ENCODE data around the gene GATAD2A.
"Not testable (repeated sequence)": the region's sequence is repeated elsewhere in the genome, so short reads cannot be mapped to it uniquely, and the experiment has no call there.

GATAD2A gene

GRCh38 chr19:19460761-19461265 lies 55.3 kb downstream of the GATAD2A start:
- peak overlapping the region; percentile 75 to 89 for H3K4me3 Mint-ChIP-seq
- no peaks in the 10 kb centered on the region for H3K27me3 Mint-ChIP-seq
- H3K9me3 Mint-ChIP-seq: peaks cover 0 to under 1% of the 10 kb centered on the region in 2 donors
- ATAC-seq: peak; percentile 82
- peaks cover 96% of the 10 kb centered on the region for H3K4me1 Mint-ChIP-seq
- peak; percentile 57 to 65 for DNase-seq
- peak overlapping the region; percentile 90 to 97 for H3K27ac Mint-ChIP-seq

GRCh38 chr19:19461306-19461670 lies 55.8 kb downstream of the GATAD2A start:
- ATAC-seq (no peak), DNase-seq (no peak)
- peak overlapping the region; percentile 90 to 97 for H3K27ac Mint-ChIP-seq
- H3K27me3 Mint-ChIP-seq: no peaks in the 10 kb centered on the region
- H3K4me3 Mint-ChIP-seq: peak overlapping the region; percentile 75 to 89
- H3K9me3 Mint-ChIP-seq: peaks cover 3 to 5% of the 10 kb centered on the region in 2 donors
- H3K4me1 Mint-ChIP-seq: peaks cover 96% of the 10 kb centered on the region

DNA sequence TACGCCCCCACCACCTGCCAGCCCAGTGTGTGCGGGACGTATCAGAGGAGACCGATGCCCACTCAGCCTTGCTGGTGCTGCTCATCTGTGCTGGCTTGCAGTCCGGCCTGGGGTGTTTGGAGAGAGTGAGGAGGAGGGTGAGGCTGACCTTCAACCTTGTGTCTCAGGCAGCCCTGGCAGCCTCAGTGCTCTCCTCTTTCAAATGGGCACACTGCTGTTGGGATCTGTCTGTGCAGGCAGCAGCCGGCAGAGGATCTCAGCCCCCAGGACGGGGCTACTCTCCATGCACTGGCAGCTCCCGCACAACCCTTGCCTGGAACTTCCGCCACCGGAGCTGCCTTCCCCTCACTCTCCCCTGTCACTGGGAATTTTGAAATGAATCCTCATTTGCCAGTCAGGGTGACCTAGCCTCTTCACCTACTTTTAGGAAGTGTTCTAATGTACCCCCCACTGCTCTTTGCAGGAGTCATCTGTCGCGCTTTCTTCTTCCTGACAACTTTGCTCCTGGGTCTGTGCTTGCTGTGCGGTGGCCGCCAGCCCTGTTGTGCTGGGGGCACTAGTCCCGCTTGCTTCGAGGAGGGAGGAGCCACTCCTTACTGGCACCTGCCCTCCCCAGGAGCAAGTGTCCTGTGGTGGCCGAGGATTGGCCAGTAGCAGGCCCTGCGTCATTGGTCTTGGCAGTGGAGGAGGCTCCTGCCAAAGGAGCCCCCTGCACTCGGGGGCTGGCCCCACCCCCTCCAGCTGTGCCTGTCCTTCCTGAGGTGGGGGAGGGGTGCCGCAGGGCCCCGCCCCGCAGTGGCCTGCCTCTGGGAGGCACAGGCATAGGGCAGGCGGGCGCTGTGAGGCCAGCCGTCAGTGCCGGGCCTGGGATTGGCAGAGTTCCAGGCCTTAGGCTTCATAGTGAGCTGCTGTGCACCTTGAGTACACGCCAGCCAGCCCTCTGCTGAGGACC lies 56.5 kb downstream of the GATAD2A start:
- Mint-ChIP-seq H3K4me3 (peak overlapping the region; percentile 75 to 89), H3K9me3 (peaks cover 6 to 12% of the 10 kb centered on the region in 2 donors), H3K27me3 (no peaks in the 10 kb centered on the region), H3K4me1 (peaks cover 93% of the 10 kb centered on the region), H3K27ac (peak overlapping the region; percentile 90 to 97)
- DNase-seq: peak in 1 of 2 donors; percentile 29
- no peak for ATAC-seq

DNA sequence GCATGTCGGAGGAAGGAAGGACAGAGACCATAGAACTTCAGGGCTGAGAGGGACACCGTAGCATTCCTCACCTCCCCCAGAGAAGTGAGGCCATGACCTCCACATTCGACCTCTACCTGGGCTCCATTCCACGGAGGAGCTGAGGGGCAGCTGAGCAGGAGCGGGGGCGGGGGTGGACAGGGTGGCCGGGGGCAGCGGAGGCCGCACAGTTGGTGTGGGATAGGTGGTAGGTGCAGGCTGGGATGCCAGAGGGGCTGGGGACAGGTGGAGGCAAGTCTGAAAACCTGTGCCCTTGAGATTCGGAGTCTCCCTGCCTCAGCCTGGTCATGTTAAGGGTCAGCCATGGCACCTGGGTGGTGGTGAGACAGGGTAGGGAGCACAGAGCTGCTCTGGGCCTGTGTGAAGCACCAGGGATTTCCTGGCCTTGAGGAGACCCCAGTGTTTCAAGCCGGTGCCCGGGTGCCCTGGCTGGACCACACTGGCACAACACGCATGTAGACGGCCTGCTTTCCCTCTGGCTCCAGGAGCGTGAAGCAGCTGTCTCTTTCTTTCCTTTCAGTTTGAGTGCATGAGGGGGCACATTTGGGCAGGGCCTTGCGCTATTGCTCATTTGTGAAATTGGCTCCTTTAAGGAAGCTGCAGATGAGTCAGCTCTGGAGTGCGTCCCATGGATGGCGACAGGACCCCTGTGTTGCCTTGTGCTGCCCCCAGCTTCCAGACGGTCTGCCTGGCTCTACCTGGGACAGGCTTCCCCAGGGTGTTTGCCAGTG lies 58.1 kb downstream of the GATAD2A start:
- no peak overlapping the region for H3K4me3 Mint-ChIP-seq
- H3K4me1 Mint-ChIP-seq: peaks cover 77% of the 10 kb centered on the region
- peak overlapping the region; percentile 76 to 97 for H3K27ac Mint-ChIP-seq
- no peak for DNase-seq
- H3K9me3 Mint-ChIP-seq: peaks cover 16 to 27% of the 10 kb centered on the region in 2 donors
- H3K27me3 Mint-ChIP-seq: no peaks in the 10 kb centered on the region
- ATAC-seq: no peak

GRCh38 chr19:19464339-19465098 lies 59.0 kb downstream of the GATAD2A start:
- Mint-ChIP-seq H3K27me3 (no peaks in the 10 kb centered on the region), H3K9me3 (peaks cover 19 to 32% of the 10 kb centered on the region in 2 donors), H3K4me3 (no peak overlapping the region), H3K27ac (peak overlapping the region in 1 of 2 donors; percentile 96), H3K4me1 (peaks cover 67% of the 10 kb centered on the region)
- no peak for ATAC-seq
- DNase-seq: no peak

DNA sequence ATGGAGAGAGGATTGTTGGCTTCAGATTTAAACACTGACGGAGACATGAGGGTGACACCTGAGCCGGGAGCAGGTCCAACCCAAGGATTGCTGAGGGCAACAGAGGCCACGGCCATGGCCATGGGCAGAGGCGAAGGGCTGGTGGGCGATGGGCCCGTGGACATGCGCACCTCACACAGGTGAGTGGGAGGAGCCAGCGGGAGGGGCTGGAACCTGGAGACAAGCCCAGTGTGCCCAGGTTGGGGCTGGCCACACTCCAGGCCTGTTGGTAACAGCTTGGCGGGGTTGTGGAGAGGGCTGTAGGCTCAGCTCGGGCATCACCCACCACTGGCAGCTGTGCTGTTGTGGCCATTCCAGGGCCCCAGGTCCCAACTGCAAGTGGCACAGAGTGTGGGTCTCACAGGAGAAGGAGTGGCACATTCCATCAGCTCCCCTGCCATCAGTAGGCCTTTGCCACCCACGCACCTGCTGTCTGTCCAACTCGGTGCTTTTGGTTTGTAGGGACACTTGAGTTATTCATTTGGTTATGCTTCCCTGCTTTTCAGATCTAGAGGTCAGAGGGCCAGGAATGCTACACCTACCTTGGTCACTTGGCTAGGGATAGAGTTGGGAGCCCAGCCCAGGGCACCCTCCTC lies 60.1 kb downstream of the GATAD2A start:
- DNase-seq (no peak), ATAC-seq (no peak)
- H3K9me3 Mint-ChIP-seq: peaks cover 19 to 32% of the 10 kb centered on the region in 2 donors
- H3K4me1 Mint-ChIP-seq: peaks cover 67% of the 10 kb centered on the region
- H3K4me3 Mint-ChIP-seq: no peak overlapping the region
- H3K27me3 Mint-ChIP-seq: no peaks in the 10 kb centered on the region
- H3K27ac Mint-ChIP-seq: no peak overlapping the region

DNA sequence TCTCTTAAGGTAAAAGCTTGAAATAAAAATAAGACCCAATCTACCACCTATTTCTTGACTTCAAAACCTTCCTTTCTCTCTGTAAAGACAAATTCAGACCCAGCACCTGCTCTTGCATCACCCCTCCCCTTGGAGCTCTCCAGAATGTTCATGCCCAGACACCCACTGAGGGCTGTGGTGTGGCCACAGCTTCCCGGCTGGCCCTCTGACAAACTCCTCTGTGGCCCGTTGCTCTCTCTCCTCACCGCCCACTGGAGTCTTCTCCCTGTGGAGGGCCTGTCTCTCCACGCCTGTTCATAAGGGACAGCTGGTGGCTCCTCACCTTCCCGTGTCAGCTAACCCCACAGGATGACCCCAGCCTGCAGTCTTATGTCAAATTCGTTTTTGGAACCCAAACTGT lies 60.7 kb downstream of the GATAD2A start:
- peaks cover 62% of the 10 kb centered on the region for H3K4me1 Mint-ChIP-seq
- no peaks in the 10 kb centered on the region for H3K27me3 Mint-ChIP-seq
- H3K27ac Mint-ChIP-seq: peak overlapping the region in 1 of 2 donors; percentile 42

GRCh38 chr19:19468424-19469050 lies 63.1 kb downstream of the GATAD2A start:
- H3K4me1 Mint-ChIP-seq: peaks cover 59% of the 10 kb centered on the region
- DNase-seq: no peak
- H3K27ac Mint-ChIP-seq: peak overlapping the region in 1 of 2 donors; percentile 10
- no peak for ATAC-seq
- no peaks in the 10 kb centered on the region for H3K27me3 Mint-ChIP-seq
- peaks cover 19 to 32% of the 10 kb centered on the region in 2 donors for H3K9me3 Mint-ChIP-seq
- no peak overlapping the region for H3K4me3 Mint-ChIP-seq

More for the DNA sequence above, 60.7 kb downstream of the GATAD2A start:
- ATAC-seq: no peak
- DNase-seq: no peak
- no peak overlapping the region for H3K4me3 Mint-ChIP-seq
- peaks cover 19 to 32% of the 10 kb centered on the region in 2 donors for H3K9me3 Mint-ChIP-seq

DNA sequence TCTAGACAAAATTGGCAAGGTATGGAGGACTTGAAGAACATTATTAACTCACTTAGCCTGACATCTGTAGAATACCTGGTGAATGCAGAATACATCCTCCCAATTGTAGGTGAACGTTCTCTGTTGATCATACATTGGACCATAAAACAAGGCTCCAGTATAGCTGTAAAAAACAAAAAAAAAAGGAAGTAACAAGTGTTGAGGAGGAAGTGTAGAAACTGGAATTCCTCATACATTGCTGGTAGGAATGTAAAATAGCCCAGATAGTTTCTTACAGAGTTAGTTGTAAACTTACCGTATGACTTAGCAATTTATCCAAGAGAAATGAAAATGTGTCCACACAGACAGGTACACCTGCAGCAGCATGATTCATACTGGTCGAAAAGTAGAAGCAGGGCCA lies 65.1 kb downstream of the GATAD2A start:
- H3K27me3 Mint-ChIP-seq: no peaks in the 10 kb centered on the region
- H3K4me3 Mint-ChIP-seq: no peak overlapping the region
- H3K27ac Mint-ChIP-seq: peak overlapping the region in 1 of 2 donors; percentile 12
- H3K9me3 Mint-ChIP-seq: peaks cover 19 to 32% of the 10 kb centered on the region in 2 donors
- ATAC-seq: no peak
- no peak for DNase-seq
- H3K4me1 Mint-ChIP-seq: peaks cover 59% of the 10 kb centered on the region

GRCh38 chr19:19471682-19472081 lies 66.2 kb downstream of the GATAD2A start:
- peaks cover 13 to 23% of the 10 kb centered on the region in 2 donors for H3K9me3 Mint-ChIP-seq
- ATAC-seq: no peak
- H3K27me3 Mint-ChIP-seq: no peaks in the 10 kb centered on the region
- no peak for DNase-seq
- no peak overlapping the region for H3K4me3 Mint-ChIP-seq
- H3K4me1 Mint-ChIP-seq: peaks cover 62% of the 10 kb centered on the region
- no peak overlapping the region for H3K27ac Mint-ChIP-seq

DNA sequence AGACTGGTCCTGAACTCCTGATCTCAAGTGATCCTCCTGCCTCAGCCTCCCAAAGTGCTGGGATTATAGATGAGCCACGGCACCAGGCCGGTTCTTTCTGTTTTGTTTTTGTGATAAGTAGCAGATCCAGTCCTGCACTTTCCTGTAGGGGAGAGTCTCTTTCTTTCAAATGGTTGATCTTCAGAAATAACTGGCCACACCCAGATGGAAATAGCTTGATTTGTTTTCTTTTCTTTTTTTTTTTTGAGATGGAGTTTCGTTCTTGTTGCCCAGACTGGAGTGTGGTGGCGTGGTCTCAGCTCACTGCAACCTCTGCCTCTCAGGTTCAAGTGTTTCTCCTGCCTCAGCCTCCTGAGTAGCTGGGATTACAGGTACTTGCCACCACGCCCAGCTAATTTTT lies 66.6 kb downstream of the GATAD2A start:
- not testable (repeated sequence) for H3K27me3 Mint-ChIP-seq, H3K27ac Mint-ChIP-seq, H3K4me3 Mint-ChIP-seq, DNase-seq, ATAC-seq
- peaks cover 66% of the 10 kb centered on the region for H3K4me1 Mint-ChIP-seq
- peaks cover 13 to 20% of the 10 kb centered on the region in 2 donors for H3K9me3 Mint-ChIP-seq

DNA sequence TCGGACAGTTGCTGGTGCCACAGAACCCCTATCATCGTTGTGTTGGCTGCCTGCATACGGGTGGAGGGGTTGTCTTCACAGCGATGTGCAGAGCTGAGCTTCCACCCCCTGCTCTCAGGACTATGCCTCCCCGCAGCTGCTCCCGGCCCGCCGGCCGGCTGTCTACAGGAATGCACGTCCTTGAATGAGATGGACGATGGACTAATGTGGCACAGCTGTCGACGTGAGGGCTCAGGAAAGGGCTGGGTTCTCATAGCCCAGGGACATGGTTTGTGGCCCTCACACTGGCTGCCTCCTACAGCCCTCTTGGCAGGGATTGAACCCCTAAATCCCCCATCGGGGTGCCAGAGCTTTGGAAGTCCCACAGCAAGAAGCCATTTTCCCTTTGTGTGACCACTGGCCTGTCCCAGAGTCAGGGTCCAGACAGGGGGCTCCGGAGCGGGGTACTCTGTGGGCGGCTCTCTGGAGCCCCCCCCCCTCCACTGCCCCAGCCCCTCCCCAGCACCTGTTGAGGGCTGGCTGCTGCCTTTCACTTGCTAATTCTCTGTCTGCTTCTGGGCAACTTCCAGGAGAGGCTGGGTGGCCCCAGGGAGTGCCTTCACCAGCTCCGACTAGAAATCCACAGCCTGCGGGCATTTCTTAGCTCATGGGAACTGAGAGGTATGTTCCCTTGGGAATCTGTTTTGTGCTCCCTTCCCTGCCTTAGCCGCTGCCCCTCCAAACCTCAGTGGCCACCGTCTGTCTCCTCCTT lies 69.7 kb downstream of the GATAD2A start:
- H3K9me3 Mint-ChIP-seq: no peaks in the 10 kb centered on the region
- ATAC-seq (no peak), DNase-seq (no peak)
- H3K4me1 Mint-ChIP-seq: peaks cover 84% of the 10 kb centered on the region
- H3K27me3 Mint-ChIP-seq: no peaks in the 10 kb centered on the region
- peak overlapping the region; percentile 16 to 68 for H3K27ac Mint-ChIP-seq
- no peak overlapping the region for H3K4me3 Mint-ChIP-seq

GRCh38 chr19:19475849-19476828 lies 70.7 kb downstream of the GATAD2A start:
- no peak overlapping the region for H3K4me3 Mint-ChIP-seq
- no peaks in the 10 kb centered on the region for H3K27me3 Mint-ChIP-seq
- no peak for DNase-seq

More at GRCh38 chr19:19475849-19476828, 70.7 kb downstream of the GATAD2A start:
- peaks cover 88% of the 10 kb centered on the region for H3K4me1 Mint-ChIP-seq
- H3K27ac Mint-ChIP-seq: peak overlapping the region; percentile 48 to 60
- no peaks in the 10 kb centered on the region for H3K9me3 Mint-ChIP-seq
- no peak for ATAC-seq
